Measurements from ENCODE around the gene OR7G3.

- TF ChIP-seq POLR2AphosphoS5 (IDR thresholded peaks at IDR 0.05) = no peak
- no peak for TF ChIP-seq CTCF (IDR thresholded peaks at IDR 0.05)
- TF ChIP-seq POLR2A (IDR thresholded peaks at IDR 0.05) = no peak
Observed at GRCh38 chr19:9148697-9149096, 21.9 kb upstream of the OR7G3 start.
